K562 (cell line): ENCODE results near the gene RTBDN. TPM values are rescaled to one million over a fixed set of nuclear protein-coding genes. Genes with fewer than 3 reads are reported as not detected.
A peak's percentile ranks its signal among the peaks of the same experiment; 100 is the strongest.

Source experiments
- ADNP ChIP-seq: fragments of 200-800 bp; sonication (Bioruptor generic); IDR thresholded peaks from 2 replicates; pipeline ENCODE4 v1.6.1; 2016; ENCODE audit warnings: missing genetic modification characterization, missing compliant biosample characterization
- CBX8 ChIP-seq: fragments of 200-600 bp; sonication (generic); IDR thresholded peaks from 2 replicates; pipeline ENCODE4 v1.6.1; 2012; ENCODE audit warnings: borderline replicate concordance, mixed run types, low read depth, mild to moderate bottlenecking, moderate library complexity, mixed read lengths, low read length, control low read depth, inconsistent platforms; ENCODE audit not compliant: poor library complexity, severe bottlenecking; ENCODE audit errors: extremely low read depth
- CREB1 ChIP-seq, 2 experiments: sonication (generic) in 1 of 2; formaldehyde crosslinking in 1 of 2; IDR thresholded peaks; 2 replicates each; pipeline versions ENCODE4 v1.6.1 to v1.8.0; 2012 to 2022; ENCODE audit warnings: inconsistent platforms in 1 of 2, mild to moderate bottlenecking in 1 of 2, missing genetic modification reagents in 1 of 2, moderate library complexity in 1 of 2
- GATAD2A ChIP-seq: fragments of 450-650 bp; IDR thresholded peaks from 2 replicates; pipeline ENCODE4 v1.6.1; 2017
- GTF2A2 ChIP-seq: IDR thresholded peaks from 2 replicates; pipeline ENCODE4 v1.6.1; 2016; ENCODE audit warnings: mild to moderate bottlenecking, missing genetic modification characterization, missing compliant biosample characterization
- HNRNPUL1 ChIP-seq: fragments of 200-400 bp; formaldehyde crosslinking; IDR thresholded peaks from 2 replicates; pipeline ENCODE4 v1.6.1; 2017; ENCODE audit warnings: low read length
- MAZ ChIP-seq, 2 experiments: fragments of 450-650 bp in 1 of 2; sonication (generic) in 1 of 2; formaldehyde crosslinking; IDR thresholded peaks in 1 of 2; conservative IDR thresholded peaks in 1 of 2; 2 replicates each; pipeline versions ENCODE4 v1.4.0 to v1.5.0; 2020; ENCODE audit warnings: mild to moderate bottlenecking in 1 of 2, missing genetic modification reagents in 1 of 2
- MBD2 ChIP-seq: sonication (generic); IDR thresholded peaks from 2 replicates; pipeline ENCODE4 v1.6.1; 2016; ENCODE audit warnings: low read depth, borderline replicate concordance
- MEIS2 ChIP-seq: fragments of 450-650 bp; IDR thresholded peaks from 2 replicates; pipeline ENCODE4 v1.6.1; 2014; ENCODE audit warnings: mild to moderate bottlenecking; ENCODE audit not compliant: partially characterized antibody
- MTA1 ChIP-seq: fragments of 450-650 bp; IDR thresholded peaks from 2 replicates; pipeline ENCODE4 v1.6.1; 2017; ENCODE audit warnings: borderline replicate concordance
- SRF ChIP-seq, 2 experiments: fragments of 250-450, 450-650 bp in 1 of 2; sonication (Bioruptor Pico) in 1 of 2; sonication (generic) in 1 of 2; formaldehyde crosslinking; IDR thresholded peaks; 2 replicates each; pipeline versions ENCODE4 v1.5.0 to v1.5.1; 2020 to 2022; ENCODE audit warnings: mild to moderate bottlenecking in 1 of 2, missing genetic modification reagents in 1 of 2
- TCF7L2 ChIP-seq: fragments of 150-350 bp; IDR thresholded peaks from 2 replicates; pipeline ENCODE4 v1.6.1; 2016; ENCODE audit warnings: low read depth, mild to moderate bottlenecking, low read length, moderate library complexity
- ZNF232 ChIP-seq: sonication (generic); formaldehyde crosslinking; IDR thresholded peaks from 2 replicates; pipeline ENCODE4 v1.8.0; 2022; ENCODE audit warnings: mild to moderate bottlenecking, missing genetic modification reagents
- ZNF24 ChIP-seq: fragments of 450-650 bp; IDR thresholded peaks from 2 replicates; pipeline ENCODE4 v1.6.1; 2016
- ZNF444 ChIP-seq: fragments of 250-450 bp; sonication (Bioruptor Pico); IDR thresholded peaks from 2 replicates; pipeline ENCODE4 v1.4.0; 2020; ENCODE audit warnings: mild to moderate bottlenecking, moderate library complexity
- ZNF79 ChIP-seq: fragments of 250-450 bp; sonication (Bioruptor Pico); IDR thresholded peaks from 2 replicates; pipeline ENCODE4 v1.4.0; 2020; ENCODE audit warnings: low read depth, mild to moderate bottlenecking, moderate library complexity
- polyA plus RNA-seq, 8 experiments: library from polyadenylated mRNA; depleted of rRNA in 4 of 8; stranded (reverse) in 5 of 8; unstranded in 3 of 8; fragments of >200 nt; fragmentation: Nextera tagmentation in 2 of 8; fragmentation: Illumina TruSeq in 1 of 8; extraction: Ambion mirVana in 2 of 8; extraction: Trizol in 1 of 8; gene quantifications; 2 replicates each; pipeline versions ENCODE4 v1.2.1 to v1.2.3, GENCODE V29; 2011 to 2014; ENCODE audit warnings: inconsistent platforms in 1 of 8, missing spikeins in 1 of 8
- total RNA-seq, 7 experiments: library from RNA; depleted of rRNA in 6 of 7; stranded (reverse); fragments of >200 nt in 6 of 7; fragmentation: Illumina TruSeq in 2 of 7; extraction: Trizol in 2 of 7; gene quantifications; 2 replicates each; pipeline versions ENCODE4 v1.2.1 to v1.2.3, GENCODE V29; 2011 to 2021; ENCODE audit warnings: low replicate concordance in 1 of 7
- TF ChIP-seq, protein P1 (sequence below): fragments of 450-650 bp; formaldehyde crosslinking; conservative IDR thresholded peaks from 2 replicates; pipeline ENCODE4 v1.4.0; 2022; ENCODE audit warnings: mild to moderate bottlenecking, missing genetic modification characterization
- TF ChIP-seq, protein P2 (sequence below): fragments of 450-650 bp; IDR thresholded peaks from 2 replicates; pipeline ENCODE4 v1.6.1; 2018; ENCODE audit warnings: mild to moderate bottlenecking, low read depth; ENCODE audit not compliant: partially characterized antibody
- TF ChIP-seq, protein P3 (sequence below): IDR thresholded peaks from 3 replicates; pipeline ENCODE4 v1.6.1; 2011; ENCODE audit warnings: borderline replicate concordance, mild to moderate bottlenecking, moderate library complexity; ENCODE audit not compliant: insufficient read length; ENCODE audit errors: extremely low read depth
- TF ChIP-seq, protein P4 (sequence below): fragments of 250-450 bp; sonication (Bioruptor Pico); IDR thresholded peaks from 2 replicates; pipeline ENCODE4 v1.8.0; 2022; ENCODE audit warnings: moderate library complexity, mild to moderate bottlenecking, inconsistent platforms
- TF ChIP-seq, protein P5 (sequence below): sonication (generic); formaldehyde crosslinking; IDR thresholded peaks from 2 replicates; pipeline ENCODE4 v1.8.0; 2022; ENCODE audit warnings: mild to moderate bottlenecking, low read depth, missing genetic modification reagents

RTBDN gene
- total and polyA plus RNA-seq, 9 of the 15 experiments (the other 6 are each of a cell fraction or from before 2014, with no cell fraction given): 0.20 to 2.3 (median 0.72) TPM; not detected in 1

DNA sequence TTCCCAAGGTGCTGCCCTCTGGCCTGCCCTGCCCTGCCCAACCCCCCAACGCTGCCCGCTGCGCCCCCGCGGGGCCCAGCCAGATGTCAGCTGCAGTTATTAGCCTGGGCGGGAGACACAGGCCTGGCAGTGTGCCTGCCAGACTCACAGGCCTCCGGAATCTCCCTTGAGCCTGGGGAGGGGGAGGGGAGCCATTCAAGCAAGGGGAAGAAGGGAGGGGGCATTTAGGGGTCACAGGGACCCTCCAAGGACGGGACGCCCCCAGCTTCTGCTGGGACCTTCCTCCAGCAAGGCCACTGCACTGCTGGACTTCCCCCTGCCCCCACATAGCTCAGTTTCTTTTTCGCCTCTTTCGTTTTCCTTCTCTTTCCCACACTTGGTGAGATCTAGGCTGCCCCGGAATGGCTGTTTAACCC is 45.7 kb downstream of the RTBDN start (continued):
- TF ChIP-seq CBX8 (no peak), HNRNPUL1 (no peak), ZNF232 (CRISPR knock-in tag) (no peak), MEIS2 (no peak), MBD2 (peak; percentile 40; the same call in 1 of the 2 replicates), ZNF24 (no peak), SRF (CRISPR knock-in tag; IDR thresholded peaks at IDR 0.05) (no peak), ZNF79 (CRISPR knock-in tag) (no peak), ADNP (tag) (no peak), GTF2A2 (no peak), CREB1 (IDR thresholded peaks at IDR 0.05) (no peak), CREB1 (CRISPR knock-in tag; IDR thresholded peaks at IDR 0.05) (no peak), GATAD2A (peak; percentile 86), ZNF444 (CRISPR knock-in tag) (no peak), MTA1 (no peak), TCF7L2 (no peak), MAZ (CRISPR knock-in tag; conservative IDR thresholded peaks at IDR 0.05 in 1 of 2, IDR thresholded peaks at IDR 0.05 in 1 of 2) (peak in 1 of 2 experiments; percentile 45; a peak in 2 of 4 replicates)
- TF ChIP-seq, protein P1, sequence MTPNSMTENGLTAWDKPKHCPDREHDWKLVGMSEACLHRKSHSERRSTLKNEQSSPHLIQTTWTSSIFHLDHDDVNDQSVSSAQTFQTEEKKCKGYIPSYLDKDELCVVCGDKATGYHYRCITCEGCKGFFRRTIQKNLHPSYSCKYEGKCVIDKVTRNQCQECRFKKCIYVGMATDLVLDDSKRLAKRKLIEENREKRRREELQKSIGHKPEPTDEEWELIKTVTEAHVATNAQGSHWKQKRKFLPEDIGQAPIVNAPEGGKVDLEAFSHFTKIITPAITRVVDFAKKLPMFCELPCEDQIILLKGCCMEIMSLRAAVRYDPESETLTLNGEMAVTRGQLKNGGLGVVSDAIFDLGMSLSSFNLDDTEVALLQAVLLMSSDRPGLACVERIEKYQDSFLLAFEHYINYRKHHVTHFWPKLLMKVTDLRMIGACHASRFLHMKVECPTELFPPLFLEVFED (CRISPR knock-in tag): no peak
- TF ChIP-seq, protein P2, sequence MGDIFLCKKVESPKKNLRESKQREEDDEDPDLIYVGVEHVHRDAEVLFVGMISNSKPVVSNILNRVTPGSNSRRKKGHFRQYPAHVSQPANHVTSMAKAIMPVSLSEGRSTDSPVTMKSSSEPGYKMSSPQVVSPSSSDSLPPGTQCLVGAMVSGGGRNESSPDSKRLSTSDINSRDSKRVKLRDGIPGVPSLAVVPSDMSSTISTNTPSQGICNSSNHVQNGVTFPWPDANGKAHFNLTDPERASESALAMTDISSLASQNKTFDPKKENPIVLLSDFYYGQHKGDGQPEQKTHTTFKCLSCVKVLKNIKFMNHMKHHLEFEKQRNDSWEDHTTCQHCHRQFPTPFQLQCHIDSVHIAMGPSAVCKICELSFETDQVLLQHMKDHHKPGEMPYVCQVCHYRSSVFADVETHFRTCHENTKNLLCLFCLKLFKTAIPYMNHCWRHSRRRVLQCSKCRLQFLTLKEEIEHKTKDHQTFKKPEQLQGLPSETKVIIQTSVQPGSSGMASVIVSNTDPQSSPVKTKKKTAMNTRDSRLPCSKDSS: no peak
- TF ChIP-seq, protein P3, sequence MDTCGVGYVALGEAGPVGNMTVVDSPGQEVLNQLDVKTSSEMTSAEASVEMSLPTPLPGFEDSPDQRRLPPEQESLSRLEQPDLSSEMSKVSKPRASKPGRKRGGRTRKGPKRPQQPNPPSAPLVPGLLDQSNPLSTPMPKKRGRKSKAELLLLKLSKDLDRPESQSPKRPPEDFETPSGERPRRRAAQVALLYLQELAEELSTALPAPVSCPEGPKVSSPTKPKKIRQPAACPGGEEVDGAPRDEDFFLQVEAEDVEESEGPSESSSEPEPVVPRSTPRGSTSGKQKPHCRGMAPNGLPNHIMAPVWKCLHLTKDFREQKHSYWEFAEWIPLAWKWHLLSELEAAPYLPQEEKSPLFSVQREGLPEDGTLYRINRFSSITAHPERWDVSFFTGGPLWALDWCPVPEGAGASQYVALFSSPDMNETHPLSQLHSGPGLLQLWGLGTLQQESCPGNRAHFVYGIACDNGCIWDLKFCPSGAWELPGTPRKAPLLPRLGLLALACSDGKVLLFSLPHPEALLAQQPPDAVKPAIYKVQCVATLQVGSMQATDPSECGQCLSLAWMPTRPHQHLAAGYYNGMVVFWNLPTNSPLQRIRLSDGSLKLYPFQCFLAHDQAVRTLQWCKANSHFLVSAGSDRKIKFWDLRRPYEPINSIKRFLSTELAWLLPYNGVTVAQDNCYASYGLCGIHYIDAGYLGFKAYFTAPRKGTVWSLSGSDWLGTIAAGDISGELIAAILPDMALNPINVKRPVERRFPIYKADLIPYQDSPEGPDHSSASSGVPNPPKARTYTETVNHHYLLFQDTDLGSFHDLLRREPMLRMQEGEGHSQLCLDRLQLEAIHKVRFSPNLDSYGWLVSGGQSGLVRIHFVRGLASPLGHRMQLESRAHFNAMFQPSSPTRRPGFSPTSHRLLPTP: no peak
- TF ChIP-seq, protein P4, sequence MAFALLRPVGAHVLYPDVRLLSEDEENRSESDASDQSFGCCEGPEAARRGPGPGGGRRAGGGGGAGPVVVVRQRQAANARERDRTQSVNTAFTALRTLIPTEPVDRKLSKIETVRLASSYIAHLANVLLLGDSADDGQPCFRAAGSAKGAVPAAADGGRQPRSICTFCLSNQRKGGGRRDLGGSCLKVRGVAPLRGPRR (CRISPR knock-in tag): no peak
- TF ChIP-seq, protein P5, sequence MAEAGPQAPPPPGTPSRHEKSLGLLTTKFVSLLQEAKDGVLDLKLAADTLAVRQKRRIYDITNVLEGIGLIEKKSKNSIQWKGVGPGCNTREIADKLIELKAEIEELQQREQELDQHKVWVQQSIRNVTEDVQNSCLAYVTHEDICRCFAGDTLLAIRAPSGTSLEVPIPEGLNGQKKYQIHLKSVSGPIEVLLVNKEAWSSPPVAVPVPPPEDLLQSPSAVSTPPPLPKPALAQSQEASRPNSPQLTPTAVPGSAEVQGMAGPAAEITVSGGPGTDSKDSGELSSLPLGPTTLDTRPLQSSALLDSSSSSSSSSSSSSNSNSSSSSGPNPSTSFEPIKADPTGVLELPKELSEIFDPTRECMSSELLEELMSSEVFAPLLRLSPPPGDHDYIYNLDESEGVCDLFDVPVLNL: no peak
